Left lung (tissue), 14 donors: Measurements from ENCODE around the gene MRGPRX2. TPM values are rescaled to one million over a fixed set of nuclear protein-coding genes. Genes with fewer than 3 reads are reported as not detected.

Experiments used
- ATAC-seq: fragments of 200-7000 bp; cut with Tn5 transposase; one replicate; pipeline ENCODE4 v1.9.1; 2020; ENCODE audit warnings: moderate library complexity
- DNase-seq, 4 donors: peaks; one replicate each; pipeline ENCODE4 v3.0.0-alpha.2; 2013 to 2020
- H3K27ac ChIP-seq, 2 donors: fragments of 200-600 bp; sonication (generic) in 1 of 2; one replicate each; pipeline versions ENCODE4 v1.5.0 to v1.8.0; 2020 to 2021
- H3K27me3 ChIP-seq, 2 donors: fragments of 200-600 bp; sonication (generic) in 1 of 2; one replicate each; pipeline versions ENCODE4 v1.5.0 to v1.8.0; 2020 to 2021
- H3K36me3 ChIP-seq, 2 donors: fragments of 200-600 bp; sonication (generic) in 1 of 2; one replicate each; pipeline versions ENCODE4 v1.5.0 to v1.8.0; 2020 to 2021
- H3K4me1 ChIP-seq, 2 donors: fragments of 200-600 bp; one replicate each; pipeline ENCODE4 v1.8.0; 2021
- H3K4me3 ChIP-seq, 2 donors: fragments of 200-600 bp; sonication (generic) in 1 of 2; one replicate each; pipeline versions ENCODE4 v1.5.0 to v1.8.0; 2020 to 2021; ENCODE audit warnings: mild to moderate bottlenecking in 1 of 2
- H3K9me3 ChIP-seq, 2 donors: fragments of 200-600 bp; sonication (generic) in 1 of 2; one replicate each; pipeline versions ENCODE4 v1.5.0 to v1.8.0; 2020 to 2021
- CTCF ChIP-seq, 2 donors: fragments of 200-600 bp; sonication (generic) in 1 of 2; IDR thresholded peaks; one replicate each; pipeline versions ENCODE4 v1.5.0 to v1.8.0; 2021; ENCODE audit warnings: antibody characterized with exemption in 2 of 2
- intact Hi-C, 2 donors: fragments of 100-400 bp; cut with DNase I; formaldehyde crosslinking; loops; one replicate each; pipeline versions ENCODE4 v1.11.2 to v1.14.2; 2022
- long read RNA-seq, 12 donors: library from polyadenylated mRNA in 2 of 12; unstranded in 2 of 12; transcript quantifications; one replicate each; pipeline ENCODE4 v2.0.0 and lab custom pipeline, GENCODE V29; 2019 to 2026
- polyA plus RNA-seq, 6 donors: library from polyadenylated mRNA; unstranded; fragments of 120-200 nt; gene quantifications; one replicate each; pipeline ENCODE4 v1.2.1, GENCODE V29; 2013; ENCODE audit not compliant: insufficient read length in 6 of 6
- total RNA-seq, 2 donors: library from RNA; stranded (reverse); fragmentation: NEBNext Ultra II Directional; extraction: Animal tissue kit (Norgen Biotek cat#: 25700); gene quantifications; one replicate each; pipeline ENCODE4 v1.2.1, GENCODE V29; 2021
- donor health status: DM: no; HTN: yes; CAD: no.
- donor health status: DM: no; HTN: no; CAD: no.

Gene MRGPRX2
- not detected for total RNA-seq
- not detected for polyA plus RNA-seq
- long read RNA-seq, donor 1: 0 reads
- long read RNA-seq, donor 2: 0 reads
- long read RNA-seq, donor 3: 0 reads
- long read RNA-seq, donor 4: 0 reads
- long read RNA-seq, donor 5: 0 reads
- long read RNA-seq, donor 6: 0 reads
- long read RNA-seq, donor 7: 0 reads
- long read RNA-seq, donor 8: 0 reads
- long read RNA-seq, donor 9: 0 reads
- long read RNA-seq, donor 10: 0 reads
- long read RNA-seq, donor 11: 0 reads
- long read RNA-seq, donor 12: 0 reads

- H3K27ac ChIP-seq: no peak within 1 kb of the TSS
- H3K4me1 ChIP-seq: no peaks in the 10 kb centered on the region
- intact Hi-C loops: no loop called here
- H3K9me3 ChIP-seq: no peaks in the 10 kb centered on the region
- TF ChIP-seq CTCF (IDR thresholded peaks at IDR 0.05): no peak
- no peaks in the 10 kb centered on the region for H3K27me3 ChIP-seq
- no peaks in the 10 kb centered on the region for H3K36me3 ChIP-seq
- H3K4me3 ChIP-seq: no peak within 1 kb of the TSS
- DNase-seq (no peak), ATAC-seq (no peak)
Observed at GRCh38 chr11:19060629-19061028, at the start of gene MRGPRX2. Gene MRGPRX2 (minus strand): TSS chr11:19060717. CDS start chr11:19056402, 4,315 bp downstream.

GRCh38 chr11:19110295-19110694 is 49.8 kb upstream of the MRGPRX2 start:
- Histone ChIP-seq H3K4me3 (no peak overlapping the region), H3K27ac (no peak overlapping the region), H3K4me1 (no peaks in the 10 kb centered on the region), H3K9me3 (no peaks in the 10 kb centered on the region), H3K27me3 (peaks cover 0 to 6% of the 10 kb centered on the region in 2 donors), H3K36me3 (no peaks in the 10 kb centered on the region)
- ATAC-seq: no peak
- DNase-seq: no peak
- intact Hi-C loops: no loop called here
- no peak for TF ChIP-seq CTCF (IDR thresholded peaks at IDR 0.05)

GRCh38 chr11:19107125-19107524 is 46.6 kb upstream of the MRGPRX2 start:
- no peak overlapping the region for H3K4me3 ChIP-seq
- H3K9me3 ChIP-seq: no peaks in the 10 kb centered on the region
- H3K36me3 ChIP-seq: no peaks in the 10 kb centered on the region
- ATAC-seq (no peak), DNase-seq (no peak)
- peaks cover 0 to 6% of the 10 kb centered on the region in 2 donors for H3K27me3 ChIP-seq
- intact Hi-C loops: no loop called here
- no peak overlapping the region for H3K27ac ChIP-seq
- TF ChIP-seq CTCF (IDR thresholded peaks at IDR 0.05): no peak
- no peaks in the 10 kb centered on the region for H3K4me1 ChIP-seq

GRCh38 chr11:19105011-19105410 is 44.5 kb upstream of the MRGPRX2 start:
- Histone ChIP-seq H3K36me3 (no peaks in the 10 kb centered on the region), H3K4me1 (no peaks in the 10 kb centered on the region), H3K9me3 (peaks cover 0 to 3% of the 10 kb centered on the region in 2 donors), H3K27me3 (peaks cover 0 to 6% of the 10 kb centered on the region in 2 donors), H3K27ac (no peak overlapping the region), H3K4me3 (no peak overlapping the region)
- intact Hi-C loops: no loop called here
- DNase-seq (no peak), ATAC-seq (no peak)
- no peak for TF ChIP-seq CTCF (IDR thresholded peaks at IDR 0.05)

- ATAC-seq: peak; percentile 57
- intact Hi-C loops: no loop called here
- Histone ChIP-seq H3K4me1 (no peaks in the 10 kb centered on the region), H3K4me3 (no peak overlapping the region), H3K27me3 (no peaks in the 10 kb centered on the region), H3K27ac (no peak overlapping the region), H3K36me3 (no peaks in the 10 kb centered on the region), H3K9me3 (peaks cover 0 to 3% of the 10 kb centered on the region in 2 donors)
- TF ChIP-seq CTCF (IDR thresholded peaks at IDR 0.05): no peak
- no peak for DNase-seq
Observed at GRCh38 chr11:19102521-19102900, 42.0 kb upstream of the MRGPRX2 start.
